H9 (cell line): ENCODE data around the gene PRDM1. TPM values are rescaled to one million over a fixed set of nuclear protein-coding genes. Genes with fewer than 3 reads are reported as not detected.
"Not testable (repeated sequence)": the region's sequence is repeated elsewhere in the genome, so short reads cannot be mapped to it uniquely, and the experiment has no call there.

Experiments used
- DNase-seq: peaks from one replicate; pipeline ENCODE4 v3.0.0-alpha.2; 2017
- H2AFZ ChIP-seq: one replicate; pipeline ENCODE4 v1.6.1; 2013; ENCODE audit warnings: mild to moderate bottlenecking, low read length, control low read depth, moderate library complexity
- H2AK5ac ChIP-seq: 2 replicates; pipeline ENCODE4 v1.6.1; 2013; ENCODE audit warnings: low read length, control low read depth, mixed read lengths; ENCODE audit not compliant: insufficient read length
- H2BK120ac ChIP-seq: one replicate; pipeline ENCODE4 v1.6.1; 2013; ENCODE audit warnings: low read depth, mild to moderate bottlenecking, low read length, control low read depth, inconsistent platforms; ENCODE audit not compliant: poor library complexity, severe bottlenecking
- H2BK12ac ChIP-seq: 2 replicates; pipeline ENCODE4 v1.6.1; 2013; ENCODE audit warnings: low read length, control low read depth, mixed read lengths, low read depth; ENCODE audit not compliant: insufficient read length
- H2BK15ac ChIP-seq: 2 replicates; pipeline ENCODE4 v1.6.1; 2013; ENCODE audit warnings: low read depth, low read length, control low read depth
- H2BK20ac ChIP-seq: one replicate; pipeline ENCODE4 v1.6.1; 2013; ENCODE audit warnings: low read depth, mild to moderate bottlenecking, low read length, control low read depth, inconsistent platforms; ENCODE audit not compliant: poor library complexity, severe bottlenecking
- H2BK5ac ChIP-seq: 2 replicates; pipeline ENCODE4 v1.6.1; 2013; ENCODE audit warnings: low read length, control low read depth, mixed read lengths; ENCODE audit not compliant: insufficient read length
- H3K14ac ChIP-seq: 2 replicates; pipeline ENCODE4 v1.6.1; 2013; ENCODE audit warnings: low read length, control low read depth; ENCODE audit not compliant: insufficient read depth
- H3K18ac ChIP-seq: 2 replicates; pipeline ENCODE4 v1.6.1; 2013; ENCODE audit warnings: low read depth, mild to moderate bottlenecking, mixed read lengths, low read length, control low read depth; ENCODE audit not compliant: insufficient read length
- H3K23ac ChIP-seq: 2 replicates; pipeline ENCODE4 v1.6.1; 2013; ENCODE audit warnings: low read length, control low read depth, mixed read lengths, low read depth; ENCODE audit not compliant: insufficient read length
- H3K23me2 ChIP-seq: 2 replicates; pipeline ENCODE4 v1.6.1; 2013; ENCODE audit warnings: low read depth, mild to moderate bottlenecking, mixed read lengths, low read length, control low read depth; ENCODE audit not compliant: insufficient read length, poor library complexity, severe bottlenecking
- H3K27ac ChIP-seq: 2 replicates; pipeline ENCODE4 v1.5.1; 2013; ENCODE audit warnings: low read length, control low read depth, mixed read lengths, low read depth; ENCODE audit not compliant: insufficient read length
- H3K27me3 ChIP-seq: 2 replicates; pipeline ENCODE4 v1.6.1; 2013; ENCODE audit warnings: low read length, control low read depth, inconsistent platforms; ENCODE audit not compliant: insufficient read depth
- H3K4ac ChIP-seq: 2 replicates; pipeline ENCODE4 v1.6.1; 2013; ENCODE audit warnings: low read depth, mild to moderate bottlenecking, control low read depth, inconsistent platforms, low read length, moderate library complexity
- H3K4me1 ChIP-seq: 2 replicates; pipeline ENCODE4 v1.6.1; 2013; ENCODE audit warnings: low read length, control low read depth, inconsistent platforms; ENCODE audit not compliant: insufficient read depth
- H3K4me2 ChIP-seq: 2 replicates; pipeline ENCODE4 v1.6.1; 2013; ENCODE audit warnings: low read length, control low read depth, mixed read lengths; ENCODE audit not compliant: insufficient read length, insufficient read depth
- H3K56ac ChIP-seq: 2 replicates; pipeline ENCODE4 v1.6.1; 2013; ENCODE audit warnings: low read depth, mild to moderate bottlenecking, mixed read lengths, low read length, control low read depth; ENCODE audit not compliant: insufficient read length
- H3K79me1 ChIP-seq: 2 replicates; pipeline ENCODE4 v1.6.1; 2013; ENCODE audit warnings: low read depth, mild to moderate bottlenecking, moderate library complexity, low read length, control low read depth, inconsistent platforms; ENCODE audit not compliant: insufficient read depth, poor library complexity, severe bottlenecking
- H3K79me2 ChIP-seq: 2 replicates; pipeline ENCODE4 v1.6.1; 2013; ENCODE audit warnings: low read length, control low read depth, inconsistent platforms; ENCODE audit not compliant: insufficient read depth
- H3K9ac ChIP-seq: 2 replicates; pipeline ENCODE4 v1.6.1; 2013; ENCODE audit warnings: low read length, control low read depth, mixed read lengths; ENCODE audit not compliant: insufficient read length; ENCODE audit errors: extremely low read depth
- H3K9me3 ChIP-seq: one replicate; pipeline ENCODE4 v1.6.1; 2013; ENCODE audit warnings: low read depth, low read length, inconsistent platforms; ENCODE audit not compliant: control insufficient read depth
- H3T11ph ChIP-seq: one replicate; pipeline ENCODE4 v1.6.1; 2013; ENCODE audit warnings: mild to moderate bottlenecking, low read length, control low read depth, inconsistent platforms
- H4K20me1 ChIP-seq: one replicate; pipeline ENCODE4 v1.6.1; 2013; ENCODE audit not compliant: control insufficient read depth, insufficient read length, insufficient read depth
- H4K5ac ChIP-seq: 2 replicates; pipeline ENCODE4 v1.6.1; 2013; ENCODE audit warnings: low read depth, mild to moderate bottlenecking, mixed read lengths, low read length, control low read depth; ENCODE audit not compliant: insufficient read length
- H4K8ac ChIP-seq: replicated peaks from 2 replicates; pipeline ENCODE4 v1.6.1; 2013; ENCODE audit warnings: low read length, control low read depth, mixed read lengths, low read depth; ENCODE audit not compliant: insufficient read length
- H4K91ac ChIP-seq: 2 replicates; pipeline ENCODE4 v1.6.1; 2013; ENCODE audit warnings: low read depth, mild to moderate bottlenecking, moderate library complexity, mixed read lengths, low read length, control low read depth; ENCODE audit not compliant: insufficient read length
- H3K27ac Mint-ChIP-seq, 3 experiments: 2 replicates in 2 of 3; 3 replicates in 1 of 3; pipeline ENCODE4 v1.8.0; 2020 to 2021; ENCODE audit warnings: mixed read lengths in 3 of 3, mild to moderate bottlenecking in 1 of 3, moderate library complexity in 1 of 3
- H3K27me3 Mint-ChIP-seq: 2 replicates; pipeline ENCODE4 v1.8.0; 2021; ENCODE audit warnings: low read depth, mild to moderate bottlenecking, moderate library complexity, mixed read lengths
- H3K36me3 Mint-ChIP-seq, 3 experiments: 2 replicates in 2 of 3; 3 replicates in 1 of 3; pipeline ENCODE4 v1.8.0; 2020 to 2021; ENCODE audit warnings: low read depth in 3 of 3, mixed read lengths in 3 of 3; ENCODE audit not compliant: insufficient read depth in 1 of 3
- H3K4me1 Mint-ChIP-seq, 2 experiments: 2 replicates each; pipeline ENCODE4 v1.8.0; 2020; ENCODE audit warnings: mixed read lengths in 2 of 2
- H3K4me3 Mint-ChIP-seq, 2 experiments: 2 replicates in 1 of 2; 3 replicates in 1 of 2; pipeline ENCODE4 v1.8.0; 2020 to 2021; ENCODE audit warnings: mild to moderate bottlenecking in 2 of 2, mixed read lengths in 2 of 2, moderate library complexity in 1 of 2
- H3K9me3 Mint-ChIP-seq, 2 experiments: 2 replicates in 1 of 2; 3 replicates in 1 of 2; pipeline ENCODE4 v1.8.0; 2020; ENCODE audit warnings: mild to moderate bottlenecking in 2 of 2, mixed read lengths in 2 of 2, moderate library complexity in 1 of 2
- WGBS: extraction: QIAGEN DNeasy Blood & Tissue Kit; methylation state at CpG from one replicate; pipeline ENCODE4 v1.1.7; 2013; ENCODE audit warnings: missing lambda C conversion rate, low lambda C conversion rate, mixed read lengths; ENCODE audit not compliant: insufficient read length; ENCODE audit errors: extremely low coverage; 5-methylcytosine and 5-hydroxymethylcytosine counted together
- total RNA-seq: library from RNA; stranded (reverse); gene quantifications from 2 replicates; pipeline ENCODE4 v1.2.1, GENCODE V29; 2021
- TF ChIP-seq, protein P1 (sequence below): fragments of 200-600 bp; sonication (generic); conservative IDR thresholded peaks from 3 replicates; pipeline ENCODE4 v1.8.0; 2021; ENCODE audit warnings: antibody characterized with exemption, mild to moderate bottlenecking

PRDM1 gene
- total RNA-seq, 1 experiment from 2014 or later = 2.9 TPM

DNA sequence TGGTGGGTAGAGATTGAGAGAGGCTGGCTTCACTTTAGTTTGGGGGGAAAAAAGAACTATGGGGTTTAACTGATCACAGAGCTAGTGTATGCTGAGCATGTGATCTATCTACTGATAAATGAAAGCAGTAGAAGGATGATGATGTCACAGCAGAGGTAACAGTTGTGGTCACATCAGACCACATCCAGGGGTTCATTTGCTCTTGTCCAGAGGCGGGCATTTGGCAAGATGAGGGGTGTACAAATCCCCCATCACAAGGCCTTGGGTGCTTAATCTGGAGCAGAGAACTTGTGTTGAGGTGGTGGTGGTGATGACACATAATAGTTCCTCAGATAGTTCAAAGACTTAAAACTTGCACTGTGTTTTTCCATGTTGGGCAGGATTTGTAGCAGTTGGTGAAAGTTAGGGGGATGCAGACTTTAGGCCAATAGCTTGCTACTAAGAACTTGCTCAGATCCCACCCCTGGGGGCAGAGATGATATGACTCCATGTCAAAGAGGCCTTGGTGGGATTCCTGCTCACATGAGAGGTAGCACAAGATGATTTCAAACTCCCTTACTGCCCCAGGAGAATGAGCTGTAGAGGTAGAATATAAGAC lies 63.4 kb downstream of the PRDM1 start:
- no peaks in the 10 kb centered on the region for H3K4me1 ChIP-seq
- H2BK120ac ChIP-seq = no peak overlapping the region
- peaks cover 16 to 23% of the 10 kb centered on the region in 2 experiments for H3K4me1 Mint-ChIP-seq
- no peak overlapping the region for H2BK12ac ChIP-seq
- H3K79me2 ChIP-seq = no peaks in the 10 kb centered on the region
- H3K36me3 Mint-ChIP-seq = no peaks in the 10 kb centered on the region
- H3K23me2 ChIP-seq = no peaks in the 10 kb centered on the region
- no peak overlapping the region for H3K18ac ChIP-seq
- TF ChIP-seq, protein P1, sequence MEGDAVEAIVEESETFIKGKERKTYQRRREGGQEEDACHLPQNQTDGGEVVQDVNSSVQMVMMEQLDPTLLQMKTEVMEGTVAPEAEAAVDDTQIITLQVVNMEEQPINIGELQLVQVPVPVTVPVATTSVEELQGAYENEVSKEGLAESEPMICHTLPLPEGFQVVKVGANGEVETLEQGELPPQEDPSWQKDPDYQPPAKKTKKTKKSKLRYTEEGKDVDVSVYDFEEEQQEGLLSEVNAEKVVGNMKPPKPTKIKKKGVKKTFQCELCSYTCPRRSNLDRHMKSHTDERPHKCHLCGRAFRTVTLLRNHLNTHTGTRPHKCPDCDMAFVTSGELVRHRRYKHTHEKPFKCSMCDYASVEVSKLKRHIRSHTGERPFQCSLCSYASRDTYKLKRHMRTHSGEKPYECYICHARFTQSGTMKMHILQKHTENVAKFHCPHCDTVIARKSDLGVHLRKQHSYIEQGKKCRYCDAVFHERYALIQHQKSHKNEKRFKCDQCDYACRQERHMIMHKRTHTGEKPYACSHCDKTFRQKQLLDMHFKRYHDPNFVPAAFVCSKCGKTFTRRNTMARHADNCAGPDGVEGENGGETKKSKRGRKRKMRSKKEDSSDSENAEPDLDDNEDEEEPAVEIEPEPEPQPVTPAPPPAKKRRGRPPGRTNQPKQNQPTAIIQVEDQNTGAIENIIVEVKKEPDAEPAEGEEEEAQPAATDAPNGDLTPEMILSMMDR = no peak
- H2BK20ac ChIP-seq = no peak overlapping the region
- H4K8ac ChIP-seq = no peak overlapping the region
- no peak overlapping the region for H3K27ac Mint-ChIP-seq
- no peak overlapping the region for H2BK15ac ChIP-seq
- H3K4me3 Mint-ChIP-seq = no peak overlapping the region
- no peaks in the 10 kb centered on the region for H4K20me1 ChIP-seq
- WGBS = no CpG with 5 or more reads among the region's 1 CpG
- no peaks in the 10 kb centered on the region; a peak in 1 of 5 replicates for H3K9me3 Mint-ChIP-seq
- no peak overlapping the region for H3T11ph ChIP-seq
- H3K14ac ChIP-seq = no peak overlapping the region
- H3K4me2 ChIP-seq = no peak overlapping the region
- H3K9me3 ChIP-seq = no peaks in the 10 kb centered on the region
- DNase-seq = no peak
- H2AFZ ChIP-seq = no peak overlapping the region
- no peak overlapping the region for H3K4ac ChIP-seq
- no peak overlapping the region for H3K9ac ChIP-seq
- H4K91ac ChIP-seq = no peak overlapping the region
- H2BK5ac ChIP-seq = no peak overlapping the region
- H3K27me3 Mint-ChIP-seq = no peaks in the 10 kb centered on the region
- no peak overlapping the region for H3K27ac ChIP-seq
- H3K79me1 ChIP-seq = no peaks in the 10 kb centered on the region
- no peaks in the 10 kb centered on the region for H3K27me3 ChIP-seq
- no peak overlapping the region for H4K5ac ChIP-seq
- H3K23ac ChIP-seq = no peak overlapping the region
- H2AK5ac ChIP-seq = no peak overlapping the region
- H3K56ac ChIP-seq = no peak overlapping the region

DNA sequence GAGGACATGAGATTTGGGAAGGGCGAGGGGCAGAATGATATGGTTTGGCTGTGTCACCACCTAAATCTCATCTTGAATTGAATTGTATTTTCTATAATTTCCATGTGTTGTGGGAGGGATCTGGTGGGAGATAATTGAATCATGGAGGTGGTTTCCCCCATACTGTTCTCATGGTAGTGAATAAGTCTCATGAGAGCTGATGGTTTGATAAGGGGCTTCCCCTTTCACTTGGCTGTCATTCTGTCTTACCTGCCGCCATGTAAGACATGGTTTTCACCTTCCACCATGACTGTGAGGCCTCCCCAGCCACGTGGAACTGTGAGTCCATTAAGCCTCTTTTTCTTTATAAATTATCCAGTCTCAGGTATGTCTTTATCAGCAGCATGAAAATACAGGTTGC lies 66.3 kb downstream of the PRDM1 start:
- no CpG with 5 or more reads among the region's 3 CpGs for whole genome bisulfite sequencing
- H4K91ac ChIP-seq, H3K9ac ChIP-seq, H3K27me3 Mint-ChIP-seq, H3K27ac Mint-ChIP-seq, H3K27me3 ChIP-seq, H3K4me1 ChIP-seq, H2BK5ac ChIP-seq, H3K23ac ChIP-seq, H3K36me3 Mint-ChIP-seq, H3K79me1 ChIP-seq, H3T11ph ChIP-seq, H3K9me3 Mint-ChIP-seq, H2BK20ac ChIP-seq, H3K4me2 ChIP-seq, H4K5ac ChIP-seq, H3K14ac ChIP-seq, H3K9me3 ChIP-seq, H2BK15ac ChIP-seq, H3K79me2 ChIP-seq, H2AFZ ChIP-seq, H3K18ac ChIP-seq, H2BK120ac ChIP-seq, H2AK5ac ChIP-seq, H3K56ac ChIP-seq, H4K8ac ChIP-seq, H3K4me3 Mint-ChIP-seq, H2BK12ac ChIP-seq, H3K27ac ChIP-seq, H4K20me1 ChIP-seq, DNase-seq, H3K23me2 ChIP-seq, H3K4ac ChIP-seq: not testable (repeated sequence)
- H3K4me1 Mint-ChIP-seq = peaks cover 11 to 28% of the 10 kb centered on the region in 2 experiments
